GM18517 (cell line): ENCODE results near the gene MRPS34.

Source experiments
- ATAC-seq: cut with Tn5 transposase; IDR thresholded peaks from one replicate; pipeline ENCODE4 v1.9.1; 2021; ENCODE audit warnings: mild to moderate bottlenecking, moderate library complexity; ENCODE audit not compliant: unreplicated experiment

The MRPS34 gene

GRCh38 chr16:1794908-1795666 is 22.2 kb upstream of the MRPS34 start:
- no peak for ATAC-seq

DNA sequence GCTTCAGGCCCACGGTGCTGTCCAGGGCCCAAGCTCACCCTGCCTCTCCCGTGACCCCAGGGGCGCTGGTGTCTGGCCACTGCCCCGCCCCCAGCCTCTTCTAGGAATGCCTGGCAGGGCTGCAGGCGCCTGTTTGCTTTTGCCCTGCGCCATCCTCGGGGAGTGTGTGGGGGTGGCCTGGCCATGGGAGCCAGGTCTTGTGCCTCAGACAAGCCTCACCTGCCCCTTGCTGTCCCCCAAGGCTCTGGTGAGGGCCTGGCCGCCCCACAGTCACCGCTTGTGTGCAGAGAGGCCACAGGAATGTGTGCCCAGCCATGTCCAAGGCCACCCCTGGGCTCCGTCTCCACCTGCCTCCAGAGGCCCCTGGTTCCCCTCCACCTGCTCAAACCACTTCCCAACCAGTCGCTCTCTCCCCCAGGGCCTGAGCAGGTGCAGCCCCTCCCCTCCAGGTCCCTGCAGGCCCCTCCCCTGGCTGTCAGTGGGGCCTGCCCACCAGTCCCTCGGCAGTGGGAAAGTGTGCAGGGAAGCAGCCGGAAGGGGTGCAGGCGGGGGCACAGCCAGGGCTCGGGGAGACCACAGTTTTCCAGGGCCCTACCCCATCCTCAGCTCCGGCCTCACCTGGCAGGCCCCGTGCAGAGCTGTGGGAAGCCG is 21.4 kb upstream of the MRPS34 start:
- ATAC-seq = no peak

- no peak for ATAC-seq
Measured at GRCh38 chr16:1793578-1794220, 20.8 kb upstream of the MRPS34 start, which contains the start of gene IGFALS. TSS of gene IGFALS (minus strand) at chr16:1793705. CDS start at chr16:1793652, 53 bp downstream.

GRCh38 chr16:1792836-1793577 is 20.1 kb upstream of the MRPS34 start:
- no peak for ATAC-seq

DNA sequence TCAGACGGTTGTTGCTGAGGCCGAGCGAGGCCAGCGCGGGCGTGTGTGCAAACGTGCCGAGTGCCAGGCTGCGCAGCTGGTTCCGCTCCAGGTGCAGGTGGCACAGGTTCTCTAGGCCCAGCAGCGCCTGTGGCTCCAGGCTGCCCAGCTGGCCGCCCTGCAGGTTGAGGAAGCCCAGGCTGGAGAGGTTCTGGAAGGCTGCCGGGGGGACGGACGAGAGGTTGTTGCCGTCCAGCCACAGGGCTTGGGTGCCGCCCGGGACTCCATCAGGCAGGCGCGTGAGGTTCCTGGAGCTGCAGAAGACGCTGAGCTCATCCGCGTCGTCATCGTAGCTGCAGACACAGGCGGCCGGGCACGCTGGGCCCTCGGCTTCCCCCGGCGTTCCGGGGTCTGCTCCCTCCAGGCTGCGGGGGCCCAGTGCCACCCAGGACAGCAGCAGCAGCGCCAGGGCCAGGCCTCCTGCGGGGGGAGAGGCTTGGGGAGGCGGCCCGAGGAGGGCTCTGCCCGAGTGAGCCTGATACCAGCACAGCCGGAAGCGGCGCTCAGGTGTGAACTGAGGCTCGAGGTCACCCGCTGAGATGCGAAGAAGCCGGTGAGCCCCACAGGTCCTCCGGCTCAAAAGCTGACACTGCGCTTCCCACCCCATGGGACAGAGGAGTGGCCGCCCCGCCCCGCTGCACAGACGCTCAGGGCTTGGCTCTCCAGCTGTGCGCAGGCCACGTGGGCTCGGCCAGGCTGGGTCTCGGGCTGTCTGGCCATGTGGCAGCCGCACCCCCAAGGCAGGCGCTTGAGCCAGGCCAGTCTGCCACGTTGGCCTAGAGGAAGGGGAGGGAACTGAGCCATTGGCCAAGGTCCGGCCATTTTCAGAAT is 19.2 kb upstream of the MRPS34 start:
- ATAC-seq = no peak

DNA sequence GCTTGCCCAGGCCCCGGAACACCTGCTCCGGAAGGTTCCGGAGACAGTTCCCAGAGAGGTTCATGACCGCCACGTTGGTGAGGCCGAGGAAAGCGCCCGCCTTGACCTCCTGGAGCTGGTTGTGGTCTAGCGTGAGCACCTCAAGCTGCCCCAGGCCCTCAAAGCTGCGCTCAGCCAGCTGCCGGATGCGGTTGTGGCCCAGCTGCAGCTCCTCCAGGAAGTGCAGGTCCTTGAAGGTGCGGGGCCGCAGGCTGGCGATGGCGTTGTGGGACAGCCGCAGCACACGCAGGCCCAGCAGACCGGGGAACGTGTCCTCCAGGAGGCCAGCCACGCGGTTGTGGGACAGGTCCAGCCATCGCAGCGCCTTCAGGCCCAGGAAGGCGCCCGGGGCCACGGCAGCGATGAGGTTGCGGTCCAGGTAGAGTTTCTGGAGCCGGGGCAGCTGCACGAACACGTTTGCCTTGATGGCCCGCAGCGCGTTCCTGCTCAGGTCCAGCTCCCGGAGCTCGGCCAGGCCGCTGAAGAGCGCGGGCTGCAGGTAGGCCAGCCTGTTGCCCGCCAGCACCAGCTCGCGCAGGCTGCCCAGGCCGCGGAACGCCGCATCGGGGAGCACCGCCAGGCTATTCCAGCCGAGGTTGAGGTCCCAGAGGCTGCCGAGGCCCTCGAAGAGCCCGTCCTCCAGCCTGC is 18.5 kb upstream of the MRPS34 start:
- no peak for ATAC-seq

DNA sequence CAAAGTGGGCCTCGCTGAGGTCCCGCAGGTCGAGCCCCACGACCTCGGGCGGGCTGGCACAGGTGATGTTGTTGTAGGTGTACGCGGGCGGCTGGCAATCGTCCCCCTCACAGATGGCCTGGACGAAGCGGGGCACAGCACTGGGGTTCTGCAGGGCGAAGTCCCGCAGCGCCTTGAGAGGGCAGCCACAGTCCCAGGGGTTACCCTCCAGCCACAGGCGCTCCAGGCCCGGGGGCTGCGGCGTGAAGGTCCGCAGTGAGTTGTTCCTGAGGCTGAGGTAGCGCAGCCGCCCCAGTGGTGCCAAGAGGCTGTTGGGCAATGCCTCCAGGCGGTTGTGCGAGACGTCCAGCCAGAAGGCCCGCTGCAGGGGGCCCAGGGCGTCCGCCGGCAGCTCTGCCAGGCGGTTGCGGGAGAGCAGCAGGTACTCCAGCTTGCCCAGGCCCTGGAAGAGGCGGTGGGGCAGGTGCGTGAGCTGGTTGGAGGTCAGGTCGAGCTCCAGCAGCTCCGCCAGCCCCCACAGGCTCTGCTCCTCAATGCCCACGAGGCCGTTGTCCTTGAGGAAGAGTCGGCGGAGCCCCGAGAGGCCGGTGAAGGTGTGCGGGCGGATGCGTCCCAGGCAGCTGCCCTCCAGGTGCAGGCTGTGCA is 17.8 kb upstream of the MRPS34 start:
- no peak for ATAC-seq

GRCh38 chr16:1790261-1790610 is 17.3 kb upstream of the MRPS34 start:
- ATAC-seq = no peak

DNA sequence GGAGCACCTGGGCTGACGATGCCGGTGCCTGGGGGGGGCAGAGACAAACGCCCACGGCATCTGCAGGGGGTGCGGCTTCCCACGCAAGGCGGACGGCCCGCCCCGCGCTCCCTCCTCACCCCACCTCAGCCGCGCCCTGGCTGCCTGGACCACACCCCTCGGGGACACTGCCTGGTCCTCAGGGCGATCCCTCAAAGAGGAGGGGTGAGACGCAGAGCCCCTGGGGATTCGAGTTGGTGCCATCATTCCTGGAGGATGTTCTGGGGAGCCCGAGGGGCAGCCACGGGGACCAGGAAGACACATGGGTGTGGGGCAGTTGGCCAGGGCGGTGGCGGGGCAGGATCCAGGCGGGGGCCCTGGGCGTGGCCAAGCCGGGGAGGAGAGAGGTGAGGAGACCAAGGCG is 16.7 kb upstream of the MRPS34 start:
- ATAC-seq = no peak

GRCh38 chr16:1788708-1789100 is 15.8 kb upstream of the MRPS34 start:
- ATAC-seq = no peak

DNA sequence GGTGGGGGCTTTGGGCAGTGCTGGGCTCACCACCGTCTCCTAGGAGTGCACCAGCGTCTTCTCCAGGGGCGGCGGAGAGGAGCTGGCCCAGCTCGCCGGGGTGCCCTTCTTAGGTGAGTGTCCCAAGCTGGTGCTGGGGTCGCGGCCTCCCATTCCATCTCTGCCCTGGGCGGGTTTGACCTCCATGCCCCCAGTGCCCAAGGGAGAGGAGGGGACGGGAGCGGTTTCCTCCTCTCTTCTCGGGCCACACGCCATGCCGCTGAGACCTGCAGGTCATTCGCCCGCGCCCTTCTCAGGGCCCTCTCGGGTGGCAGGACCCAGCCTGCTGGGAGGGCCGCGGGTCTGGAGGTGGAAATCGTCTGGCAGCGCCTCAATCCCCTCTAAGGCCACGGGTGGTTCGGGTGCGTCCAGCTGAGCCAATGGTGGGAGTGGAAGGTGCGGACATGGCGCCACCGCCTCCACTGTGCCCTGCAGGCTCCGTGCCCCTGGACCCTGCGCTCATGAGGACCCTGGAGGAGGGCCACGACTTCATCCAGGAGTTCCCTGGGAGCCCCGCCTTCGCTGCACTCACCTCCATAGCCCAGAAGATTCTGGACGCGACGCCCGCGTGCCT is 15.3 kb upstream of the MRPS34 start:
- no peak for ATAC-seq

DNA sequence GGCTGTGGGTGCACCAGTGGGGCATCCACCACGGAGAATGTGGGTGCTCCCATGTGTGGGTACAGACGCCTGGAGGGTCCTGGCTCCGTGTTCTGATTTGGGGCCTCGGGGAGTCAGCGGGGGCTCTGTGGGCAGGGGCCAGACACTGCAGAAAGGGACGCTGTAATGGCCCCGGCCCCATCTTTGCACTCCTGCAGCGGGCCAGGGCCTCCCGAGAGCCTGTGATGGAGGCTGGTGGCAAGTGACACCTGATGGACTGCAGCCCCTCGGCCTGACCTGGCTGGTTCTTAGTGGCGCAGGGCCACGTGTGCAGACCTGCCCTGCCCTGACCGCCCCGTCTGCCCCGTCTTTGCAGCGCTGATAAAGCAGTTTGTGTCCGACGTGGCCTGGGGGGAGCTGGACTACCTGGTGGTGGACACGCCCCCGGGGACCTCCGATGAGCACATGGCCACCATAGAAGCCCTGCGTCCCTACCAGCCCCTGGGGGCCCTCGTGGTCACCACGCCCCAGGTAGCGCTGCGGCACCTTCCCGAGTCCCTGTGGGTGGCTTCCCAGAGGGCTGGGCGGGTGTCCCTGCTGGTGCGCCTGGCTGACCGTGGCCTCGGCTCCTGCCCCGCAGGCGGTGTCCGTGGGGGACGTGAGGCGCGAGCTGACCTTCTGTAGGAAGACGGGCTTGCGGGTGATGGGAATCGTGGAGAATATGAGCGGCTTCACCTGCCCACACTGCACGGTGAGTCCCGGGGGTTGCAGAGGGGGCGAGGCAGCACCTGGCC is 14.6 kb upstream of the MRPS34 start:
- ATAC-seq = no peak

DNA sequence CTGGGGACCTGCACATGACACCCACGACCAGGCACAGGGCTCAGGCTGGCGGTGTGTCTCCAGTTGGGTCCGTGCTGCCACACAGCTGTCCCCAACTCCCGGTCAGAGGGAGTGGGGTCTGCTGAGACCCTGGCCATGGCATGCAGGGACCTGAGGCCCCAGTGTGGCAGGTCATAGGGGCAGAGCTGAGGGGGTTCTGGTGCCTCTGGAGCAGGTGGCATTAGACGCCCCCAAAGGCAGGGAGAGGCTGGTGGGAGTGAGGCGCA is 14.1 kb upstream of the MRPS34 start:
- no peak for ATAC-seq

DNA sequence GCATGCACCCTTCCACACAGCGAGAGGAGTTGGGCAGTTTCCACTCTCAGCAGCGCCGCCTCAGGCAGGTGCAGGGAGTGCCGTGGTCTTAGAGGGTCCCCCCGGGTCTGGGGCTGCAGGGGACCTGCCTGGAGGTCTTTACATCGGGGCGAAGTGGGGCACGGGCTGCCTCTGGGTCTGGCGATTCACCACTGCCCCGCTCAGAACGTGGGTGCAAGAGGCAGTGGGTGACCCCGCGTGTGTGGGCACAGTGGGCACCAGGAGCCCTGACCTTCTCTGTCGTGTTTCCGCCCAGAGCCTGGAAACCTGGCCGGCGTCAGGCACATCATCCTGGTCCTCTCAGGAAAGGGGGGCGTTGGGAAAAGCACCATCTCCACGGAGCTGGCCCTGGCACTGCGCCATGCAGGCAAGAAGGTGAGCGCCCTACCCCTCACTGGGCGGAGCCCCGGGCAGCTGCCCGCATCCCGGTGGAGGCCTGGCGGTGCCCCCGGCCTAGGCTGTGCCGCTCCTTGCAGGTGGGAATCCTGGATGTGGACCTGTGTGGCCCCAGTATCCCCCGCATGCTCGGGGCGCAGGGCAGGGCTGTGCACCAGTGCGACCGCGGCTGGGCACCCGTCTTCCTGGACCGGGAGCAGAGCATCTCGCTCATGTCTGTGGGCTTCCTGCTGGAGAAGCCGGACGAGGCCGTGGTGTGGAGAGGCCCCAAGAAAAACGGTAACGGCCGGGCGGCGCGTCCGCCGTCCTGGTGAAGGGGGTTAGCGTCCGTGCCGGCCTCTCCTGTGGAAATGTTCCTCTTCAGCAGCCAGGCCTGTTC is 13.5 kb upstream of the MRPS34 start:
- ATAC-seq = no peak

DNA sequence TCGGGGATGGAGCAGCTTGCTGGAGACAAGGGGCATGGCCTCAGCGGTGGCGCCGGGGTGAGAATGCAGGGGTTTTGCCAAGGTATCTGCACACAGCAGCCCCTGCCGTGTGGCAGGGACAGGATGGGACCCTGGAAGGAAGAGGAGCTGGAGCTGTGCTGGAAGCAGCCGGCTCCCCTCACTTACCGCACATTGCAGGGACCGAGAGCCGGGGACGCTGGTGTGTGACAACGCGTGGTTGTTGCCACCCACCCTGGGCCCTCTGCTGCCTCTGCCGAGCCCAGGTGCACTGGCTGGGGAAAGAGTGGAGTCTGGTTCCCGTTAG is 12.9 kb upstream of the MRPS34 start:
- no peak for ATAC-seq

DNA sequence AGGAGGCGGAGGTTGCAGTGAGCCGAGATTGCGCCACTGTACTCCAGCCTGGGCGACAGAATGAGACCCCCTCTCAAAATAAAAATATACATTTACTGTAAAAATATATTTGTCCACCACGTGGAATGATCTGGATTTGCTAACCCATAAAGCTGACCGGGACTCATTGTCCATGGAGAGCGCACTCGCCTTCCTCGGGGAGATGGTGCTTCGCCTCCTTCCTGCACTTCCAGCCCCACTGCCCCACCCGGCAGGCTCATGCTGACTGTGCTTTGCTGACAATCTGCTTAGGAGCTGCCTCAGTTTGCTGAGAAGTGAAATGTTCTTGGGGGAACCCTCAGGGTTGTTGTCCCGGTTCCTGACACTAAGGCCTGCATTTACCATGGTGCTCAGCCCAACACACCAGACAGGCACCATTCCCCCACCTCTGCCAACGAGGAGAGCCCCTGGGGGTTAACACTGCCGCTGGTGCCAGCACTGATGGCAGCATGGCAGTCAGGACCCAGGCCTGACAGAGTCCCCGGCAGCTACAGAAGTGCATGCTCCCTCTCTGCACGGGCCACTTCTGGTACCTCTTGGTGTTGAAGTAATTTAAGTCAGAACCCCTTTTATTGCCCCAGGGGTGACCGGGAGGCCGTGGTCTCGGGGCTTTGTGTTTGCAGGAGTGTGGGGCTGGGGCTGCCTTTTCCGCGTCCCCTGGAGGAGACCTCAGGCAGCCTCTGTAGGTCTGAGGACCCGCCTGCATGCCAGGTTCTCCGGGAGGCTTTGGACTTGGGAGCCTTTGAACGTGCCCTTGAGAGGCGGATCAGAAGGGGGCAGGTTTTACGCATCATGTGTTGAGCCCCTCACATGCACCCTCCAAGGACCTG is 12.3 kb upstream of the MRPS34 start:
- ATAC-seq = no peak
